GM20000 (cell line): ENCODE data around the gene PKP3.

Experiments
- DNase-seq: peaks from one replicate; pipeline ENCODE4 v3.0.0; 2012; ENCODE audit warnings: low spot score
- TF ChIP-seq, protein P1 (sequence below): IDR thresholded peaks from 2 replicates; pipeline ENCODE4 v1.5.1; 2012; ENCODE audit warnings: mild to moderate bottlenecking, control low read depth; ENCODE audit errors: extremely low read depth, missing control alignments

Gene PKP3

DNA sequence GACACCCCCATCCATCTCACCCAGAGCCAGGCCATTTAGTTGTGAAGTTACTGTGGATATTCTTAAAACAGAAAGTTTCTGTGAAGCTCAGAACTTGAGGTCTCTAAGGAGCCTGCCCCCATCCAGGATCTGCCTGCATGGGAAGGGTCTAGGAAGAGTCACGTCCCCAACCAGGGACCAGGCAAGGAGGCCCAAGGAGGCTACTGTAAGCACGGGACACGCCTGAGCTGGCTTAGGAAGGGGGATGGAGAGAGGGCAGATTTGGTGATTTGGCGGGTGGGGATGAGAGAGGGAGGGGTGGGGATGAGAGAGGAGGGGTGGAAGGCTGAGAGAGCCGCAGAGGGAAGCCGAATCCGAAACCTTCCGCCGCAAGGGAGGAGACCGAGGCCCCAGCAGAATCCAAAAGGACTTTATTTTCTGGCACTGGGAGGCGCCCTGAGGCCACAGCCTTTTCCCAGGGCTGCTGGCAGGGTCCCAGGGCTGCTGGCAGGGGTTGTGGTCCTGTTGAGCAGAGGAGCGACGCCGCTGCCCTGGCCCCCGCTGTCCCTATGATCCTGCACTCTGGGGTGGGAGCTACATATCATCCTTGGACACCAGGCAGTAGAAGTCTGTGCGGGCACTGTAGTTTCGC is 11.4 kb downstream of the PKP3 start:
- TF ChIP-seq, protein P1, sequence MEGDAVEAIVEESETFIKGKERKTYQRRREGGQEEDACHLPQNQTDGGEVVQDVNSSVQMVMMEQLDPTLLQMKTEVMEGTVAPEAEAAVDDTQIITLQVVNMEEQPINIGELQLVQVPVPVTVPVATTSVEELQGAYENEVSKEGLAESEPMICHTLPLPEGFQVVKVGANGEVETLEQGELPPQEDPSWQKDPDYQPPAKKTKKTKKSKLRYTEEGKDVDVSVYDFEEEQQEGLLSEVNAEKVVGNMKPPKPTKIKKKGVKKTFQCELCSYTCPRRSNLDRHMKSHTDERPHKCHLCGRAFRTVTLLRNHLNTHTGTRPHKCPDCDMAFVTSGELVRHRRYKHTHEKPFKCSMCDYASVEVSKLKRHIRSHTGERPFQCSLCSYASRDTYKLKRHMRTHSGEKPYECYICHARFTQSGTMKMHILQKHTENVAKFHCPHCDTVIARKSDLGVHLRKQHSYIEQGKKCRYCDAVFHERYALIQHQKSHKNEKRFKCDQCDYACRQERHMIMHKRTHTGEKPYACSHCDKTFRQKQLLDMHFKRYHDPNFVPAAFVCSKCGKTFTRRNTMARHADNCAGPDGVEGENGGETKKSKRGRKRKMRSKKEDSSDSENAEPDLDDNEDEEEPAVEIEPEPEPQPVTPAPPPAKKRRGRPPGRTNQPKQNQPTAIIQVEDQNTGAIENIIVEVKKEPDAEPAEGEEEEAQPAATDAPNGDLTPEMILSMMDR: no peak
- no peak for DNase-seq

DNA sequence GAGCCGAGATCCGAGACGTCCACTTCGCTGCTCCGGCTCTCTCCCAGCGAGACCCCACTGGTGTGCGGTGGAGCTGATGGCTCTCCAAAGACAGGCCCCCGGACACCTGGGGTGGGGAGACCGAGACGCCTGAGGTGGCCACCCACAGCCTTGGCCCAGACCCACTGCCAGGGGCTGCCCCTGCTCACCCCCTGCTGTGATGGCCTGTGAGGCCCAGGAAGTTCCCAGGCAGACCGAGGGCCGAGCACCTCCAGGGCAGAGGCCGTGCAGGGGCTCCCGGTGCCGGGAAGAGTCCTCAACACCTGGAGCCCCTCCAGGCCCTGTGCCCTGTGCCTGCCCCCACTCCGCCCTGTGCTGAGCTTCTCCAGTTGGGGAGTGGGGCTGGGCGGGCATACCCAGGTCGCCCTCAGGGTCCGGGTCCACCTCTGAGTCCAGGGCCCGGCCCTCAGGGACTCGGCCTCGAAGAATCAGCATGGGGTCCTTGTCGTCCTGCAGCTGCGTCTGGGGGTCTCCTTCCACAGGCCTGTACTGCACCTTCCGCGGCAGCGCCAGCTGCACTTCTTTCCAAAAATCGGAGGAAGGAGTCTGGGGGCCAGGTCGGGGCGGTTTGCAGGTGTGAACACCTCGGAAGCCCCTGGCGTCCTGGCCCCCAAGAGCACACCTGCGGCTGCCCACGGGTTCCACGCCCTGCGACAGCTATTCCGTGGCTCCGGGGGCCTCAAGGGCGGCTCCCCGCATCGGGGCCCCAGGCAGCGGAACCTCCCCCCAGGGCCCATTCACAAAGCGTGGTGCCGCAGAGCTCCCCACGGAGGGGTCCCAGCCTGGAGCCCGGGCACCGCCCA is 12.2 kb downstream of the PKP3 start:
- no peak for DNase-seq
- TF ChIP-seq, protein P1: no peak

DNA sequence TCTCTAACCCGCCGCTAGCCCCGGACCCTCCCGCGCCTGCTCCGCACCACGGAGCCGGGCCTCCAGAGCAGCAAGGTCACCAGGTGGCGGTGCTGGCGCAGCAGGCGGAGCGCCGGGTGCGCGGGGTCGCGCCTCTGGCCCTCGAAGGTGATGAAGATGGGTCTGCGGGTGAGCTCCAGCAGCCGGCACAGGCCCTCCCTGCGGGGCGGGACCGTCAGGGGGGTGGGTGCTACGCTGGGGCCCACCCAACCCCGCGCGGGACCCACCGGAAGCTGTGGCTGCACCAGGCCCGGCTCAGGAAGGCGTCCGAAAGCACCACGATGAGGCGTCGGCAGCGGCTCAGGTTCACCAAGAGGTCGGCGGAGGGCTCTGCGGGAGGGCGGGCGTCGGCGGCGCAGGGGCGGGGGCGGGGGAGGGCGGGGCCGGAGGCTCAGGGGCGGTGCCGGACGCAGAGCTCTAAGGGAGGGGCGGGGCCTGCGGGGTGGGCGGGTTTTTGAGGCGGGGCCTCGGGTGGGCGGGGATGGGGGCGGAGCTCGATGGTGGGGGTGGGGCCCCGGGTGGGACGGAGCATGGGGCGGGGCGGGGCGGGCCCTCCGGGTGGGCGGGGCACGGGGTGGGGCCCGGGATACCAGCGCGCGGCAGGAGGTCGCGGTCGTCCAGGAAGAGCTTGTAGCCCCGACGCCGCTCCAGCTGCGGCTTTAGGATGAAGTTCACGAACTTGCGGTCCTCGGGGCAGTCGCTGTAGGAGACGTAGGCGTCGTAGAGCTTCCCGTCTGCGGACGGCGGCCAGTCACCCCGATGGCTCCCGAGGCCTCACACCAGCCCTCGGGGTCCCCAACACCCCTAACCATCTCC is 13.0 kb downstream of the PKP3 start:
- TF ChIP-seq, protein P1: peak; percentile 9
- peak; percentile 98 for DNase-seq

DNA sequence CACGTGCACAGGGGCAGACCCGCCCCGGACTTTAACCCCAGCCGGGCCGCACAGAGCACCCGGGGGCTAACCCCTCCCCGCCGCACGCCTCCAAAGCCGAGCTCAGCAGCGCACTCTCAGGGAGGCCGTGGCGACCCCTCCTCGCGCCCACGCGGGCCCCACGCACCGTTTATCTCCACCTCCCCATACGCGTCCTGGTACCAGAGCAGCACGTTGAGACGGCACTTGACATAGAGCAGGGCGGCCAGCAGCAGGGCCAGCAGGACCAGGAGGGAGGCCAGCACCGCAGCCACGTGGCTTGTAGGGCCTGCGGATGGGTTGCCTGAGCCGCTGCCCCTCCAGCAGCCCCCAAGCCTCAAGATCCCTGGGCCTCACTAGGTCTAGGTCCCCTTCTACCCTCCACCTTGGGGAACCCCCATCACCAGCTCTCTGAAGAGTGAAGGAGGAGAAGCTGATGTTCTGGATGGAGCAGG is 13.7 kb downstream of the PKP3 start:
- TF ChIP-seq, protein P1: no peak
- DNase-seq: no peak

DNA sequence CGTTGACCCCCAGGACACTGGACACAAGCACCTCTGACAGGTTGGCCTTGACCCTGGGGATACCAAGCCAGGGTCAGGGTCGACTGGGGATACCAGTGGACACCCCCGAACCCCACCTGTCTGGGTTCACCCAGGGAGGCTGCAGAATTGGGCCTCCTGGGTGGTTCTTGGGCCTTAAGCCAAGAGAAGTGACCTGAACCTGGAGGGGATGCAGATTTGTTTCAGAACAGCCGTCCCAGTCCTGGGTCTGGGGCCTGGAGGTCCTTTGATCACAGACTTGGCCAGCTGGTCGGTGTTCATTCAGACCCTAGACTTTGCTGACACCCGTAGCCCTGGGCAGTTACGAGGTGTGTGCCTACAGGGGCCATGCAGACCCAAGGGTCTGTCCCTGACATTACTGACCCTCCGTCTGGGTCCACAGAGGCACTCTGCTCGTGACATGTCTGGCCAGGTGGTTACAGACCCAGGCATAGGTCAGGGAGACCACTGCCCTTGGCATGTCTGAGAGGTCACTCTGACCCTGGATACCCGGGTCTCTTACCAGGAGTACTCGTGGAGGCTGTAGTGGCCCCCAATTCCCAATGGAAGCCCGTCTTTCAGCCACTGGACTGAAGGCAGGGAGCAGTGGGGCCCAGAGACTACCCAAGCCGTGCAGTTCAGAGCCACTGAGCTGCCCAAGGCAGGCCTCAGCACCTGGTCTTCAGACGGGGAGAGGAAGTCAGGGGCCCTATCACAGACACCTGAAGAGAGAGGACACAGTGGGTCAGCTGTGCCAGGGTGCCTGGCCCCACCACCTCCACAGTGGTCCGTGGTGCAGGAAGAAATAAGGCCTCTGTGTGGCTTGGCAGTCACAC is 14.4 kb downstream of the PKP3 start:
- no peak for DNase-seq
- TF ChIP-seq, protein P1: no peak

DNA sequence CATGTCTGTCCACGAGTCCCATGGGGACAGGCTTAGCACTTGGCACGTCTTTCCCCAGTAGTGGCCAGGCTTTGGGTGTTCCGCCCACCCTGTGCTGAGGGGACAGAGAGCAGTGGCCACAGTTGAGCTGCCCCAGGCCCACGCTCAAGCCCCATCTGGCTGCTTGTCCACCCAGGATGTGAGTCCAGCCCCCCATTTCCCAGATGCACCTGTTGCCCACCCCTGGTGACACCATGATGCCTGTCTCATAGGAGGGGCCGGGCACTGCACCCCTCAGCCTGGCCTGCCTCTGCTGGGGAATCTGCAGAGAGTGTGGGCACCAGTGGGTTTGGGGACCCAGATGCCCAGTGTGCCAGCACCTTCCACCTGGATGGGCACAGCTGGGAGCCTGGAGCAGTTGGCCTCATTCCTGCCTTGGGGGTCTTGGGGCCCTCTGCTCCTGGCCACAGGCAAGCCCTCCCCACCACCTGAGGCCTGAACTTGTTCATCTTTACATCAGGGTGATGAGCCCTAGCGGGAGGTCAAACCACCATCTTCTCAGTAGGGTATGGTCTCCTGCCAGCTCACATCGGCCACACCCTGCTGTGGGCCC is 15.1 kb downstream of the PKP3 start:
- DNase-seq: no peak
- TF ChIP-seq, protein P1: no peak
